T-helper 22 cell (primary cell): ENCODE data around the gene IL27RA.
"Not testable (repeated sequence)": the region's sequence is repeated elsewhere in the genome, so short reads cannot be mapped to it uniquely, and the experiment has no call there.

Experiments used
- DNase-seq: peaks from one replicate; pipeline ENCODE4 v3.0.0-alpha.2; 2020; ENCODE audit warnings: low read depth

Gene IL27RA

GRCh38 chr19:14030997-14031718 lies 404 bp upstream of the IL27RA start:
- peak; percentile 72 for DNase-seq

GRCh38 chr19:14033946-14034345 lies 2.4 kb downstream of the IL27RA start:
- no peak for DNase-seq

- DNase-seq, result not testable (repeated sequence)
Measured at GRCh38 chr19:14035159-14035558, 3.6 kb downstream of the IL27RA start.

GRCh38 chr19:14035706-14036105 lies 4.1 kb downstream of the IL27RA start:
- no peak for DNase-seq

- no peak for DNase-seq
Measured at GRCh38 chr19:14039181-14039580, 7.6 kb downstream of the IL27RA start.

- not testable (repeated sequence) for DNase-seq
Measured at GRCh38 chr19:14042659-14043608, 11.4 kb downstream of the IL27RA start.

- DNase-seq, result not testable (repeated sequence)
Measured at GRCh38 chr19:14047866-14048265, 16.3 kb downstream of the IL27RA start.

- peak; percentile 40 for DNase-seq
Measured at GRCh38 chr19:14048443-14049153, 17.0 kb downstream of the IL27RA start.

GRCh38 chr19:14050512-14050911 lies 18.9 kb downstream of the IL27RA start:
- DNase-seq, result no peak

GRCh38 chr19:14050961-14051360 lies 19.4 kb downstream of the IL27RA start:
- DNase-seq, result not testable (repeated sequence)

GRCh38 chr19:14051980-14052379 lies 20.4 kb downstream of the IL27RA start:
- DNase-seq, result no peak

GRCh38 chr19:14052470-14052869 lies 20.9 kb downstream of the IL27RA start:
- no peak for DNase-seq

- DNase-seq, result no peak
Measured at GRCh38 chr19:14053032-14053431, 21.5 kb downstream of the IL27RA start.

- no peak for DNase-seq
Measured at GRCh38 chr19:14053500-14053899, 21.9 kb downstream of the IL27RA start.

GRCh38 chr19:14054099-14054498 lies 22.5 kb downstream of the IL27RA start:
- DNase-seq, result no peak

GRCh38 chr19:14054721-14055120 lies 23.2 kb downstream of the IL27RA start:
- DNase-seq, result no peak

GRCh38 chr19:14055396-14055795 lies 23.8 kb downstream of the IL27RA start:
- no peak for DNase-seq

- no peak for DNase-seq
Measured at GRCh38 chr19:14056069-14056666, 24.6 kb downstream of the IL27RA start.

GRCh38 chr19:14056741-14057356 lies 25.3 kb downstream of the IL27RA start:
- no peak for DNase-seq

GRCh38 chr19:14058182-14059092 lies 26.9 kb downstream of the IL27RA start:
- DNase-seq, result no peak
